Measurements from ENCODE around the gene ZNRF2. TPM values are rescaled to one million over a fixed set of nuclear protein-coding genes. Genes with fewer than 3 reads are reported as not detected.

Gene ZNRF2
- total and polyA plus RNA-seq, 2 donors from 2014 or later, result 16.2 to 32.2 TPM

DNA sequence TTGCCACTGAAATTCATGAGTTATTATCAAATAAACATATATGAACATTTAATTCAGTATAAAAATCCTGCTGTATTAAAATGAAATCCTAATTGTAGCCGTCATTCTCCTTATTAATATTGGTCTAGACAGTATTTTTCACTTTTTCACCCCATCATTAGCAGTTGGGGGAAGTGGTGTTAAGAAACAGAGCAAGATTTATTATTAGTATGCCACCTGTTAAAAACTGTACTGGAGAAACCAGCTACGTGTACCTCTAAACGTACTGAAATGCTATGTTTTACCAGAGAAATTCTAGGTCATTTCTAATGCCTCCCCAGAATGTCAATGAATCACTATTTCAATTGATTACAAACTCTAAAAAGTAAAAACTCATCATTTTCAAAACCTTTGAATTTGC, 9.8 kb upstream of the ZNRF2 start:
- Histone ChIP-seq H3K9ac (ENCODE audit: low read length in 3 of 3) (no peak overlapping the region), H3K27me3 (ENCODE audit: control insufficient read depth, insufficient read depth, low read length) (no peaks in the 10 kb centered on the region), H3K4me3 (ENCODE audit: low read length in 3 of 3) (no peak overlapping the region), H3K9me3 (ENCODE audit: control insufficient read depth in 2 of 3, insufficient read depth in 1 of 3, low read length in 3 of 3) (no peaks in the 10 kb centered on the region), H3K27ac (ENCODE audit: low read depth in 2 of 2, low read length in 2 of 2) (no peak overlapping the region), H3K4me1 (ENCODE audit: control insufficient read depth in 2 of 3, insufficient read depth in 2 of 3, low read depth in 1 of 3, low read length in 3 of 3) (peaks cover 0 to 7% (median 0%) of the 10 kb centered on the region in 3 donors), H3K36me3 (ENCODE audit: control insufficient read depth in 2 of 3, insufficient read depth in 3 of 3, low read length in 3 of 3) (no peaks in the 10 kb centered on the region)
- intact Hi-C loops (cut with DNase I), result no loop called here
- no peak for FAIRE-seq
- TF ChIP-seq, protein P1, sequence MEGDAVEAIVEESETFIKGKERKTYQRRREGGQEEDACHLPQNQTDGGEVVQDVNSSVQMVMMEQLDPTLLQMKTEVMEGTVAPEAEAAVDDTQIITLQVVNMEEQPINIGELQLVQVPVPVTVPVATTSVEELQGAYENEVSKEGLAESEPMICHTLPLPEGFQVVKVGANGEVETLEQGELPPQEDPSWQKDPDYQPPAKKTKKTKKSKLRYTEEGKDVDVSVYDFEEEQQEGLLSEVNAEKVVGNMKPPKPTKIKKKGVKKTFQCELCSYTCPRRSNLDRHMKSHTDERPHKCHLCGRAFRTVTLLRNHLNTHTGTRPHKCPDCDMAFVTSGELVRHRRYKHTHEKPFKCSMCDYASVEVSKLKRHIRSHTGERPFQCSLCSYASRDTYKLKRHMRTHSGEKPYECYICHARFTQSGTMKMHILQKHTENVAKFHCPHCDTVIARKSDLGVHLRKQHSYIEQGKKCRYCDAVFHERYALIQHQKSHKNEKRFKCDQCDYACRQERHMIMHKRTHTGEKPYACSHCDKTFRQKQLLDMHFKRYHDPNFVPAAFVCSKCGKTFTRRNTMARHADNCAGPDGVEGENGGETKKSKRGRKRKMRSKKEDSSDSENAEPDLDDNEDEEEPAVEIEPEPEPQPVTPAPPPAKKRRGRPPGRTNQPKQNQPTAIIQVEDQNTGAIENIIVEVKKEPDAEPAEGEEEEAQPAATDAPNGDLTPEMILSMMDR (IDR thresholded peaks at IDR 0.05; ENCODE audit: borderline replicate concordance, extremely low read depth, insufficient read depth), result no peak
- no peak for DNase-seq

DNA sequence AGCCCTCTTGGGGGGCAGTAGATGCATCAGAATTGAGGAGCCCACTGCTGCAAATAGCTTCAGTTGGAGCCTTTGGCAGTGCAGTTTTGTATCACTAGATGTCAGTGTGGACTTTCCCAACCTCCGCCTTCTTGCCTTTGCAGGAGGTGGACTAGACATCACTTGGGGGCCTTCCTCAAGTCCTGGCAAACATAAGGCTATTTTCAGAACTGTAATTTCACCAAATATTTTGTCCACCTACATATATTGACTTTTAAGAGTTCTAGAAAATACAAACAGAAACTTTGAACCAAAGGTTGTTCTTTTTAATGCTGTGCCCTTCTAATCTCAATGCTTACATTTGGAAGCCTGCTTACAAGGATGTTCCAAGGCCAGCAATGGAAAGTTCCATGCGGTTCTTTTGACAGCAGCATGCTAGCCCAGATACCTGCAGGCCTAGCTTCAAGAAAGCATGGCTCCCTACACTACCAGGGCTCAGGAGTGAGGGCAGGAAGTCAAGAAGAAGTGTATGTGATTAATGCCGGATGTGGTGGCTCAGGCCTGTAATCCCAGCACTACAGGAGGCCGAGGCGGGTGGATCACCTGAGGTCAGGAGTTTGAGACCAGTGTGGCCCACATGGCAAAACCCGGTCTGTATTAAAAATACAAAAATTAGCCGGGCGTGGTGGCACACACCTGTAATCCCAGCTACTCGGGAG, 8.0 kb upstream of the ZNRF2 start:
- intact Hi-C loops (cut with DNase I), result no loop called here
- H3K36me3 ChIP-seq (ENCODE audit: control insufficient read depth in 2 of 3, insufficient read depth in 3 of 3, low read length in 3 of 3), result no peaks in the 10 kb centered on the region
- no peak for FAIRE-seq
- no peak overlapping the region for H3K4me3 ChIP-seq (ENCODE audit: low read length in 3 of 3)
- no peaks in the 10 kb centered on the region for H3K9me3 ChIP-seq (ENCODE audit: control insufficient read depth in 2 of 3, insufficient read depth in 1 of 3, low read length in 3 of 3)
- H3K4me1 ChIP-seq (ENCODE audit: control insufficient read depth in 2 of 3, insufficient read depth in 2 of 3, low read depth in 1 of 3, low read length in 3 of 3), result peaks cover 0 to 7% (median 0%) of the 10 kb centered on the region in 3 donors
- peak in 3 of 5 donors; percentile 40 to 66 (median 61) for DNase-seq
- no peak overlapping the region for H3K9ac ChIP-seq (ENCODE audit: low read length in 3 of 3)
- no peak overlapping the region for H3K27ac ChIP-seq (ENCODE audit: low read depth in 2 of 2, low read length in 2 of 2)
- no peaks in the 10 kb centered on the region for H3K27me3 ChIP-seq (ENCODE audit: control insufficient read depth, insufficient read depth, low read length)
- TF ChIP-seq, protein P1 (IDR thresholded peaks at IDR 0.05; ENCODE audit: borderline replicate concordance, extremely low read depth, insufficient read depth), result peak; percentile 56

DNA sequence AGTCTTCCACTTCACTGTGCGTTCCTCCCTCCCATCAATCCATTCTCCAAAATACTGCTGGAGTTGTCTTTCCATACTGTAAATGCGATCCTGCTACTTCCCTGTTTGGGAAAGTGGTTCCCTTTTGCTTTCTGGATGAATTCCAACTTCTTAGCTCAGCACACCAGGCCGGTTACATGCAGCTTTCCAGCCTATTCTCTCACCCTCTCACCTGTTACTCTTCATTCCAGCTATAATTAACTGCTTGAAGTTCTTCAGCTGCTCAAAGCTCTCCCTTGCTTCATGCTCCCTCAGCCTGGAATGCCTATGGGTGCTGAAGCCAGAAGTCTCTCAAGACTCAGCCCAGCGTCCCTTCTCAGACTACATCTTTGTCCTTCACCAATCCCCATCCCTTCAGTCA, 6.0 kb upstream of the ZNRF2 start:
- Histone ChIP-seq H3K27ac (ENCODE audit: low read depth in 2 of 2, low read length in 2 of 2) (no peak overlapping the region), H3K27me3 (ENCODE audit: control insufficient read depth, insufficient read depth, low read length) (no peaks in the 10 kb centered on the region), H3K9me3 (ENCODE audit: control insufficient read depth in 2 of 3, insufficient read depth in 1 of 3, low read length in 3 of 3) (no peaks in the 10 kb centered on the region), H3K4me1 (ENCODE audit: control insufficient read depth in 2 of 3, insufficient read depth in 2 of 3, low read depth in 1 of 3, low read length in 3 of 3) (peaks cover 0 to 7% (median 0%) of the 10 kb centered on the region in 3 donors), H3K9ac (ENCODE audit: low read length in 3 of 3) (no peak overlapping the region), H3K4me3 (ENCODE audit: low read length in 3 of 3) (no peak overlapping the region), H3K36me3 (ENCODE audit: control insufficient read depth in 2 of 3, insufficient read depth in 3 of 3, low read length in 3 of 3) (no peaks in the 10 kb centered on the region)
- TF ChIP-seq, protein P1 (IDR thresholded peaks at IDR 0.05; ENCODE audit: borderline replicate concordance, extremely low read depth, insufficient read depth), result no peak
- DNase-seq, result peak in 1 of 5 donors; percentile 42
- intact Hi-C loops (cut with DNase I), result no loop called here
- FAIRE-seq, result no peak

All from kidney (tissue), 14 donors.